GM19455 (cell line): ENCODE measurements around the gene ZMIZ2.
"Not testable (repeated sequence)": the region's sequence is repeated elsewhere in the genome, so short reads cannot be mapped to it uniquely, and the experiment has no call there.

Experiments
- ATAC-seq: cut with Tn5 transposase; IDR thresholded peaks from one replicate; pipeline ENCODE4 v1.9.1; 2021; ENCODE audit not compliant: unreplicated experiment

The ZMIZ2 gene

DNA sequence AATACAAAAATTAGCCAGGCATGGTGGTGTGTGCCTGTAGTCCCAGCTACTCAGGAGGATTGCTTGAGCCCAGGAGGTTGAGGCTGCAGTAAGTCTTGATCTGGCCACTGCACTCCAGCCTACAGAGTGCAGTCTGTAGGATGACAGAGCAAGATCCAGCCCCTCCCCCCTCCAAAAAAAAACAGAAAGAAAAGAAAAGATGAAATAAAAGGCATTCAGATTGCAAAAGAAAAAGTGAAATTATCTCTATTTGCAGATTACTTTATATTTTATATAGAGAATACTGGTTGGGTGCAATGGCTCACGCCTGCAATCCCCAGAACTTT lies 20.7 kb upstream of the ZMIZ2 start:
- ATAC-seq: no peak

DNA sequence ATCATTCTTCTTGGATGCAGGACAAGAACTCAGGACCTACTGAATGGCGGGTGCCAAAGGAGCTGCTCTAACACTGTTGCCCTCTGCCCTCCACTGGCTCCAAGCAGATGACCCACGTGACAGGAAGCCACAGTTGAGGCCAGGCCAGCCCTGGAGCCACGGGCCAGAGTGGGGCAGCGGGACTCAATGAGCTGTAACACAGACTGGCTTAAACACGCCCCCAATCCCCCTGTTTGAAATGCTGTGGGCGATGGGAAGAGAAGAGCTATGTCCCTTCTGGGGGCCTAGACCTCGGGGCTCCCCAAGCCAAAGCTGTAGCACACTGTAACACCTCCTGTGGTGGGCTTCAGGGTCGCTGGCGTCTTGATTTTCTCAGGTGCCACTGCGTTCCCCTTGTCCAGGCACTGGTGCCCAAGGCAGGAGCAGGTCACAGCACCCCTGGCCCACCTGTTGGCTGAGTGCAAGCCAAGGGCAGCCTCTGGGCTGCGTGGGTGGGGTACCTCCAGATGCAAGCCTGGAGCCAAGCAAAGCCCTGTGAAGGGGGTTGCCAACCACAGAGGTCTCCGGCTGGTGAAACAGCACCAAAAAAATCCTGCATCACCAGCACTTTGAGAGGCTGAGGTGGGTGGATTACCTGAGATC lies 18.6 kb upstream of the ZMIZ2 start:
- no peak for ATAC-seq

DNA sequence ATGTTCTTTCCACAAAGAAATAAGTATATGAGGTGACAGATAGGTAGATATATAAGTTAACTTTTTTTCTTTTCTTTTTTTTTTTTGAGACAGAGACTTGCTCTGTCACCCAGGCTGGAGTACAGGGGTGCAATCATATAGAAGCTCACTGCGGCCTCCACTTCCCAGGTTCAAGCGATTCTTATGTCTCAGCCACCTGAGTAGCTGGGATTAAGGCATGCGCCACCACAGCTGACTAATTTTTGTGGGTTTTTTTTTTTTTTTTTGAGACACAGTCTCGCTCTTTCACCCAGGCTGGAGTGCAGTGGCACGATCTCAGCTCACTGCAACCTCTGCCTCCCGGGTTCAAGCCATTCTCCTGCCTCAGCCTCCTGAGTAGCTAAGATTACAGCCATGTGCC lies 15.7 kb upstream of the ZMIZ2 start:
- ATAC-seq: not testable (repeated sequence)

- ATAC-seq: no peak
Observed at GRCh38 chr7:44733708-44734481, 14.8 kb upstream of the ZMIZ2 start.

DNA sequence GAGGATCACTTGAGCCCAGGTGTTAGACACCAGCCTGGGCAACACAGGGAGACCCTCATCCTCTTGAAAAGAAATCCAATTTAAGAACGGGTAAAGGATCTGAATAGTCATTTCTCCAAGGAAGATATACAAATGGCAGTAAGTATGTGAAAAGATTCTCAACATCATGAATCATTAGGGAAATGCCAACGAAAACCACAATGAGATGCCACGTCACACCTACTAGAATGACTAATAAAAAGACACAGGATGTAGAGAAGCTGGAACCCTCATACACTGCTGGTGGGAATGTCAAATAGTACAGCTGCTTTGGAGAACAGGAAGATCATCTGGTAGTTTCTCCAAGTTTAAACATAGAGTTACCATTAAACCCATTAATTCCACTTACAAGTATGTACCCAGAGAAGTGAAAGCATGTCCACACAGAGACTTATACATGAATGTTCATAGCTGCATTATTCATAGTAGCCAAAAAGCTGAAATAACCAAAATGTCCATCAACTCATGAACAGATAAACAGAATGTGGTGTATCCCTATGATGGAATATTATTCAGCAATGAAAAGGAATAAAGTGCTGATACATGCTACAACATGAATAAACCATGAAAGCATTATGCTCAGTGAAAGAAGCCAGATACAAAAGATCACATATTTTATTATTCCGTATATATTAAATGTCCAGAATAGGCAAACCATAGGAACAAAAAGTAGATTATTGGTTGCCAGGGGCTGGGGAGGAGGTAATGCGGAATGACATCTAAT lies 13.1 kb upstream of the ZMIZ2 start:
- no peak for ATAC-seq

DNA sequence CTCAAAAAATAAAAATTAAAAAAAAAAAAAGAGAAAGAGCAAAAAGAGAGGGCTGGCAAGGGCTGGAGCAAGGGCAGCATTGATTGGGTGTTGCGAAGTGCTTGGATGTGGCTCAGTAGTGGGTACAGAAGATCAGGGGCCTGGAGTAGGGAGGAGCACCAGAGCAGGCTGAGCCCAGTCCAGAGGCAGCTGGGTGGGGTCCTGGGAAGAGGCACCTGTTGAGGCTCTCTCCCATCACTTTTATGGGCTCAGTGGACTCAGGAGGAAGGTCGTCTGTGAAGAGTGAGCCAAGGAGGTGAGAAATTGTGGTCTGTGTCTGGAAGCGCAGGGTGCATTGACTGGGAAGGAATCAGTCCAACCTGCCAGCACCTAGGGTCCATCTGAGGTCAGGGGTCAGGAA lies 11.8 kb upstream of the ZMIZ2 start:
- no peak for ATAC-seq

DNA sequence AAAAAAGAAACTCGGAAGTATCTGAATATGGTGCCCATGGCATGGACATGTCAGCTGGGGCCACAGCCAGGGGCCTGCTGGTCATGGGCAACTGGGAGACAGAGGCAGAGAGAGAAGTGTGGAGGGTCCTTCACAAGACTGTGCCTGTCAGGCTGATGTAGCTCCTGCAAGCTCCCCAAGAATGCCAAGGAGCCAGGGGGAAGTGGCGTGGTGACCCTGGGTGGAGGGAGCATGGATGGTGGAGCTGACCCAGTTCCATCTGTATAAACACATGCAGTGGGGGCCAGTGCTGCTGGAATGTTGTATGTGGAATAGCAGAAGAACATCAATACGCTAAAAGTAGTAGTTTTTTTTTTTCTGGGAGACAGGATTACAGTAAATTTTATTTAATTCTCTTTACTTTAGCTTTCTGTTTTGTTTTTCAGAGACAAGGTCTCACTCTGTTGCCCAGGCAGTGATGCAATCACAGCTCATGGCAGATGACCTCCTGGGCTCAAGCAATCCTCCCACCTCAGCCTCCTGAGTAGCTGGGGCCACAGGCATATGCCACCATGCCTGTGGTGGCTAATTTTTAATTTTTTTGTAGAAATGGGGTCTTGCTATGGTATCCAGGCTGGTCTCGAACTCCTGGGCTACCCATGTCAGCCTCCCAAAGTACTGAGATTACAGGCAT lies 10.5 kb upstream of the ZMIZ2 start:
- no peak for ATAC-seq

GRCh38 chr7:44738876-44739665 lies 9.6 kb upstream of the ZMIZ2 start:
- ATAC-seq: no peak

- no peak for ATAC-seq
Observed at GRCh38 chr7:44740055-44740454, 8.6 kb upstream of the ZMIZ2 start.

GRCh38 chr7:44743750-44744149 lies 4.9 kb upstream of the ZMIZ2 start:
- ATAC-seq: no peak

DNA sequence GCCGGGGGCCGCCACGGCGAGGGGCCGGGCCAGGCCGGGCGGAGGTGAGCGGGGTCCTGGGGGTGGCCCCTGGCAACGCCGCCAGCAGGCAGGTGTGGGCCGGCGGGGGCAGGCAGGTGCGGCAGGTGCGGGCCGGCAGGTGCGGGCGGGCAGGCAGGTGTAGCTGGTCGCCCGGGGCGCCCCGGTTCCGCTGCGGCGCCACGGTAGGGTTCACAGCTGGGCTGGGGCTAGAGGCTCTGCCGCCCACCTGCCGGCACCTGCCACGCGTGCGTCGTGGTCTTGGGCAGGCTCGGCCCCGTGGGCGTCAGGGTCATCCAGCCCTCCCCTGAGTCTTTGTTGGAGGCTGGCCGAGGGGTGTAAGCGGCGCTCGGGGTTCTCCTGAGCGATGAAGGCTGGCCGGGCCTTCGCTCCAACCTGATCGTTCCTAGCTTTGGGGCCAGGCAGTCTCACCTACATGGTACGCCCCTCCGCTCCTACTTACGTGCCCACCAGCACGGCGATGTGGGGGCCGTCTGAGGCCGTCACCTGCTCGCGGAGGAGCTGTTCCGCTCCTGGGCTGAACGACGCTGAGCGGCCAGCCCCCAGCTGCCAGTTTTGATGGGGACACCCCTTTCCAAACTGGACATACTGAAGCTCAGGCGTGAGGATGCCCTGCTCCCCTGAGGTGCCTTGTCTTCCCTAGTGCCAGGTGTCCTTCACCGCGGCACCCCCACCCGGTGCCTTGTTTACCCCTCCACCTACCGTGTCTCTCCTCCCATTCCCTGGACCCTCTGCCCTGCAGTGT lies 493 bp downstream of the ZMIZ2 start:
- peak; percentile 8 for ATAC-seq

GRCh38 chr7:44749992-44750391 lies 1.3 kb downstream of the ZMIZ2 start:
- ATAC-seq: no peak

DNA sequence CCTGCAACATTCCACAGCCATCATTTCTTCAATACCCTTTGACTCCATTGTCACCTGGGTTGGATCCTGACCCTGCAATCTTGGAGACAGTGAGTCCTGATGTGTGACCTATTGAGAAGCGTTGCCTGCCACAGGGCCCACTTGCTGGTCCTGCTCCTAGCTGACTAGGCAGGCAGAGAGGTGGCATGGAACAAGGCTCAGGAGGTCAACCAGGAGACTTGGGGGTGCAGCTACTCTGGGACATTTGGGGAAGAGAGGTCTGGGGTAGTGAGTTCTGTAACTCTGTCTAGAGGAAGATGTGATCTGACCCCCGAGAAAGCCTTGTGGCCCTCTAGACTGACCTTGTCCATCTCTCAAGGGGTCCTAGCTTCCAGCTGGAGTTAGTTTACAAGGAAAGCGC lies 1.8 kb downstream of the ZMIZ2 start:
- no peak for ATAC-seq

DNA sequence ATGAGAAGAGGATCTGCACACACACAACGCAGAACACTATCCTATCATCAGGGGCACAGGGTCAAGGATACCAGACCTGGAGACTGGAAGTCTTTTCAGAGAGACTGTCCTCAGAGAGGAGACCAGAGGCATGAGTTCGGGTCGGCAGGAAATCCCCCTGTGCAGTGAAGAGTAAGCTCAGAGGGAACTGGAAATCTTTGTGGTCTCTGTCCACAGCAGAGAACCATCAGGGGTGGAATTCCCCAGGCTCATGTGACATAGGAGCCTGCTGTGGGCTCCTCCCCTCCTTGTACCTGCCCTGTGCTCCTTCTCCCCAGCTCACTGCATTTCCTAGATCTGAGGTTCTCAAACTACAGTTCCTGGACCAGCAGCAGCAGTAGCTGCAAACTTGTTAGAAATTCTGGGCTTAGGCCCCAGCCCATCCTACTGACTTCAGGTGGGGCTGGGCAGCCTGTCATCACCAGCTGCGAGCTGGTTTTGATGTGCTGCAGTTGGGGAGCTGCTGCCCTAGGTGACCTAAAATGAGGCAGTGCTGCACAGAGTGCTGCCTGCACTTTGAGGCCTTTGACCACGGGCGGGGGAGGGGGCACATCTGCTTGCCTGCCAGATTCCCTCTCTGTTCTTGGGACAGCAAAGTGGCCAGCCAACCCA lies 2.4 kb downstream of the ZMIZ2 start:
- peak; percentile 47 for ATAC-seq

DNA sequence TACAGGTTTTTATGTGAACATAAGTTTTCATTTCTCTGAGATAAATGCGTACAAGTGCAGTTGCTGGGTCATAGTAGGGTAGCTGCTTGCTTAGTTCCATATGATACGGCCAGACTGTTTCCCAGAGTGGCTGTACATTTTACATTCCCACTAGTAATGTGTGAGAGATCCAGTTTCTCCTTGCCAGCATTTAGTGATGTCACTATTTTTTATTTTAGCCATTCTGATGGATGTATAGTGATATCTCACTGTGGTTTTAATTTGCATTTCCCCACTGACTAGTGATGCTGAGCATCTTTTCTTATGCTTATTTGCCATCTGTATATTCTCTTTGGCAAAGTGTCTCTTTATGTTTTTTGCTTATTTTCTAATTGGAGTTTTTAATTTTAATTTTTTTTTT lies 4.2 kb downstream of the ZMIZ2 start:
- ATAC-seq: no peak

GRCh38 chr7:44754802-44755697 lies 6.4 kb downstream of the ZMIZ2 start:
- no peak for ATAC-seq

GRCh38 chr7:44755698-44756627 lies 7.3 kb downstream of the ZMIZ2 start:
- no peak for ATAC-seq
